Measurements from ENCODE around the gene SLC22A2.

DNA sequence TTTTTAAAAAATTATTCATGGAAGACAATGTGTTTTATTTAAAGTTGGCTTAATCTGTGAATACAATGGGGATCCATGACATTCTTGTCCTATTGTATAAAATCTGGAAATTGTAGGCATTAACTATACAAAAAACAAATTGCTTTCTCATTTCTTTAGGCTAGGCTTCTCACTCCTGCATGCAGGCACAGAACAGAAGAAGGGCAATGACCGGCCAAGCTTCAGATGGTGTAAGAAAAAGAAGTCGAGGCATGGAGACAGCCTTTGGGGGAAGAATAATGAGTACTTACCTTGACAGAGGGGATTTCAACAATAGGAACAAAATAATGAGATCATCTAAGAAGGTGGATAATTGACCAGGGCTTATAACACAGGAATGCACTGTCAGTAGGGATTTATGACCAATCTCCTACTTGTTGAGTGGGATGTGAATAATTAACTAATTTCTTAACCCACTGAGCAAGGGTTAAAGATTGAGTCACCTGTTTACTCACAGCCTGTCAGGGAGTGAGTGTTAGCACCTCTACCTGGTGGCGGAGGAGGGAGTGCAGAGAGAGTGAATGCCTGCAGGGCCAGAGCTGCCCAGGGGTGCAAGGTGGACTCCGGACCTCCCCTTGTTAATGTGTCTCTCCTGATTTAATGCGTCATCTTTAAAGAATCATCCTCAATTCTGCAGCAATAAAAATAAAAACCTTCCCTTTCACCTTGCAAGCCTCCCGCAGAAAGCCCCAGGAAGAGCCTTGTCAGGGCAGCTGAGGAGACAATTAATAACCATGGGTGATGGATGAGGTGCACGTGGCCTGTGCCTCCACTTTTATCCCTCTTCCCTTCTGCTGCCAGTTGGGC, 3.9 kb downstream of the SLC22A2 start:
- TF ChIP-seq, protein P1, sequence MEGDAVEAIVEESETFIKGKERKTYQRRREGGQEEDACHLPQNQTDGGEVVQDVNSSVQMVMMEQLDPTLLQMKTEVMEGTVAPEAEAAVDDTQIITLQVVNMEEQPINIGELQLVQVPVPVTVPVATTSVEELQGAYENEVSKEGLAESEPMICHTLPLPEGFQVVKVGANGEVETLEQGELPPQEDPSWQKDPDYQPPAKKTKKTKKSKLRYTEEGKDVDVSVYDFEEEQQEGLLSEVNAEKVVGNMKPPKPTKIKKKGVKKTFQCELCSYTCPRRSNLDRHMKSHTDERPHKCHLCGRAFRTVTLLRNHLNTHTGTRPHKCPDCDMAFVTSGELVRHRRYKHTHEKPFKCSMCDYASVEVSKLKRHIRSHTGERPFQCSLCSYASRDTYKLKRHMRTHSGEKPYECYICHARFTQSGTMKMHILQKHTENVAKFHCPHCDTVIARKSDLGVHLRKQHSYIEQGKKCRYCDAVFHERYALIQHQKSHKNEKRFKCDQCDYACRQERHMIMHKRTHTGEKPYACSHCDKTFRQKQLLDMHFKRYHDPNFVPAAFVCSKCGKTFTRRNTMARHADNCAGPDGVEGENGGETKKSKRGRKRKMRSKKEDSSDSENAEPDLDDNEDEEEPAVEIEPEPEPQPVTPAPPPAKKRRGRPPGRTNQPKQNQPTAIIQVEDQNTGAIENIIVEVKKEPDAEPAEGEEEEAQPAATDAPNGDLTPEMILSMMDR (IDR thresholded peaks at IDR 0.05; ENCODE audit: poor library complexity): no peak
- no peak for TF ChIP-seq EZH2phosphoT487 (IDR thresholded peaks at IDR 0.05; ENCODE audit: low read depth, severe bottlenecking, unreplicated experiment)

All from hepatocyte (in vitro differentiated cells).